Spleen (tissue), 7 donors: ENCODE measurements around the gene FOXD1.

ENCODE experiments used
- POLR2AphosphoS5 ChIP-seq, 3 donors: sonication (generic); formaldehyde crosslinking; IDR thresholded peaks; one replicate each; pipeline ENCODE4 v1.5.1; 2017; ENCODE audit warnings: antibody characterized with exemption in 3 of 3
- TF ChIP-seq, protein P1 (sequence below), 11 experiments: fragments of 200-600 bp in 7 of 11; fragments of 450-650 bp in 4 of 11; sonication (generic) in 4 of 11; IDR thresholded peaks in 8 of 11; conservative IDR thresholded peaks in 3 of 11; 1 replicate in 7 of 11; 2 replicates in 4 of 11; pipeline versions ENCODE4 v1.4.0 to v1.8.0; 2016 to 2021; ENCODE audit warnings: antibody characterized with exemption in 11 of 11, inconsistent platforms in 4 of 11, mild to moderate bottlenecking in 1 of 11
- donor health status: DM: no; HTN: no; CAD: no; lungs with moderate emphysema.
- donor health status: DM: no; HTN: no; CAD: no.
- donor health status: DM: no; HTN: no; CAD: no.

DNA sequence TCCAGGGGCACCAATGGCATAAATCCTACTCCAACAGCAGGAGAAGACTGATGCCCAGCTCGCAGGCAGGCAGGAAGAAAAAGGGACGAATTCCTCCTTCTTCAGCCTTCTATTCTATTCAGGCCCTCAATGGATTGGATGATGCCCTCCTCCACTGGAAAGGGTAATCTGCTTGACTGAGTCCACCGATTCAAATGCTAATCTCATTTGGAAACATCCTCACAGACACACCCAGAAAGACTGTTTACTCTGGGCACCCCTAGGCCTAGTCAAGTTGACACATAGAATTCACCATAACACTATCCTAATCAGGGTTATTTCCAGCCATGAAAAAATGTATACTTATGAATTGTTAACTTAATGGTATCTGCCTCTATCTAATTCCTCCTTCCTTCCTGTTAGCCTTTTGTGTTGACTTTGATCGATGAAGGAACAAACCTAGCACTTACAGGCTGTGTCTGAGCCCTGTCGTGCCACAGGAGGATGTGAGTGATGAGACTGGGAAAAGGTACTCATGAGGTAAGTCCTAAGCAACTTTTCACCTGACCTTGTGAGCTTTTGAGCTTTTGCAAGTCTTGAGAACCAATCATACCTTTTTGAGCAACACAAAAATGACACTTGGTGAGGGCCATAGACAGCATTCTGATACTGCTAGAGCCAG lies 36.5 kb downstream of the FOXD1 start:
- TF ChIP-seq POLR2AphosphoS5 (IDR thresholded peaks at IDR 0.05): no peak
- TF ChIP-seq, protein P1, sequence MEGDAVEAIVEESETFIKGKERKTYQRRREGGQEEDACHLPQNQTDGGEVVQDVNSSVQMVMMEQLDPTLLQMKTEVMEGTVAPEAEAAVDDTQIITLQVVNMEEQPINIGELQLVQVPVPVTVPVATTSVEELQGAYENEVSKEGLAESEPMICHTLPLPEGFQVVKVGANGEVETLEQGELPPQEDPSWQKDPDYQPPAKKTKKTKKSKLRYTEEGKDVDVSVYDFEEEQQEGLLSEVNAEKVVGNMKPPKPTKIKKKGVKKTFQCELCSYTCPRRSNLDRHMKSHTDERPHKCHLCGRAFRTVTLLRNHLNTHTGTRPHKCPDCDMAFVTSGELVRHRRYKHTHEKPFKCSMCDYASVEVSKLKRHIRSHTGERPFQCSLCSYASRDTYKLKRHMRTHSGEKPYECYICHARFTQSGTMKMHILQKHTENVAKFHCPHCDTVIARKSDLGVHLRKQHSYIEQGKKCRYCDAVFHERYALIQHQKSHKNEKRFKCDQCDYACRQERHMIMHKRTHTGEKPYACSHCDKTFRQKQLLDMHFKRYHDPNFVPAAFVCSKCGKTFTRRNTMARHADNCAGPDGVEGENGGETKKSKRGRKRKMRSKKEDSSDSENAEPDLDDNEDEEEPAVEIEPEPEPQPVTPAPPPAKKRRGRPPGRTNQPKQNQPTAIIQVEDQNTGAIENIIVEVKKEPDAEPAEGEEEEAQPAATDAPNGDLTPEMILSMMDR (IDR thresholded peaks at IDR 0.05 in 8 of 11, conservative IDR thresholded peaks at IDR 0.05 in 3 of 11): no peak
